Upper lobe of left lung (tissue), 6 donors: ENCODE data around the gene SOX2. TPM values are rescaled to one million over a fixed set of nuclear protein-coding genes. Genes with fewer than 3 reads are reported as not detected.

Experiments
- ATAC-seq, 2 donors: fragments of 200-7000 bp; cut with Tn5 transposase; one replicate each; pipeline ENCODE4 v1.9.1; 2022; ENCODE audit warnings: mild to moderate bottlenecking in 2 of 2, moderate library complexity in 2 of 2; ENCODE audit not compliant: low FRiP score in 2 of 2
- DNase-seq, 2 donors: peaks; one replicate each; pipeline ENCODE4 v3.0.0-alpha.2; 2019 to 2020
- H3K27ac ChIP-seq, 4 donors: fragments of 200-600 bp; sonication (generic); one replicate each; pipeline ENCODE4 v1.5.1; 2016 to 2019
- H3K27me3 ChIP-seq, 4 donors: fragments of 200-600 bp; sonication (generic); one replicate each; pipeline ENCODE4 v1.5.1; 2017 to 2019
- H3K36me3 ChIP-seq, 4 donors: fragments of 200-600 bp; sonication (generic); one replicate each; pipeline ENCODE4 v1.5.1; 2016 to 2019
- H3K4me1 ChIP-seq, 4 donors: fragments of 200-600 bp; sonication (generic); one replicate each; pipeline ENCODE4 v1.5.1; 2018 to 2019
- H3K4me3 ChIP-seq, 4 donors: fragments of 200-600 bp; sonication (generic); one replicate each; pipeline ENCODE4 v1.5.1; 2017 to 2019; ENCODE audit warnings: mild to moderate bottlenecking in 2 of 4, moderate library complexity in 1 of 4
- H3K9me3 ChIP-seq, 4 donors: fragments of 200-600 bp; sonication (generic); one replicate each; pipeline ENCODE4 v1.5.1; 2018 to 2019
- EP300 ChIP-seq, 4 donors: sonication (generic); formaldehyde crosslinking; IDR thresholded peaks; one replicate each; pipeline ENCODE4 v1.5.1; 2017; ENCODE audit warnings: antibody characterized with exemption in 4 of 4, control low read depth in 2 of 4
- POLR2A ChIP-seq, 4 donors: fragments of 450-650 bp; IDR thresholded peaks; one replicate each; pipeline ENCODE4 v1.5.1; 2016 to 2017; ENCODE audit warnings: antibody characterized with exemption in 4 of 4, mild to moderate bottlenecking in 2 of 4
- POLR2AphosphoS5 ChIP-seq, 2 donors: sonication (generic); formaldehyde crosslinking; IDR thresholded peaks; one replicate each; pipeline ENCODE4 v1.5.1; 2017; ENCODE audit warnings: antibody characterized with exemption in 2 of 2
- WGBS, 2 donors: methylation state at CpG; one replicate each; pipeline ENCODE4 v1.1.5; 2017 to 2018; 5-methylcytosine and 5-hydroxymethylcytosine counted together
- total RNA-seq, 6 donors: library from RNA; depleted of rRNA in 4 of 6; stranded (reverse); fragments of >200 nt in 4 of 6; gene quantifications; one replicate each; pipeline versions ENCODE4 v1.1.0 to v1.2.1, GENCODE V29; 2016 to 2021
- TF ChIP-seq, protein P1 (sequence below), 6 experiments: fragments of 450-650 bp in 4 of 6; fragments of 200-600 bp in 2 of 6; sonication (generic) in 2 of 6; IDR thresholded peaks; one replicate each; pipeline ENCODE4 v1.5.1; 2016 to 2019; ENCODE audit warnings: antibody characterized with exemption in 6 of 6
- donor health status: DM: no; HTN: no; CAD: no; lungs with moderate emphysema.
- donor health status: DM: no; HTN: yes; CAD: no; lungs with severe emphysema.

Gene SOX2
- total RNA-seq, 6 donors from 2014 or later: 0.57 to 16.4 (median 2.8) TPM

DNA sequence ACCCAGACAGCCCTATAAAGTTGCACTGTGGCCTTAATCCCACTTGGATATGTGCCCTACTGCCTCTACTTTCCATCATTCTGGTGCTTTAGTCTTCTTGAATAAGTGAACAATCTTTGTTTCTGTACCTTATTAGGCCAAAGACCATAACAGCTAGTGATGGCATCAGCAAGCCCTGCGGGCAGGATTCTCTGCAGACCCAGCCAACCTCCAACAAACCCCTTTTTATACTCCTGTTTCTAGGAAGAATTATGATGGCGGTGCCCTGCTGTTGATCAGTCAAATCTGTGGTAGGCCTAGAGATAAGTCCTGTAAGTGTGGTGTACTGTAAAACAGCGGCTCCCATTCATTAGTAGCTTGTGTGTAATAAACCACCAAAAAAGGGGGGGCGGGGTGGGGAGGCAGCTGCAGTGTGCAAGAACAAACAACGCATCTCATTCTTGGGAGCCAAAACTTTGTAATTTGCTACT, 40.5 kb downstream of the SOX2 start:
- H3K27me3 ChIP-seq: no peaks in the 10 kb centered on the region
- no peak for ATAC-seq
- TF ChIP-seq, protein P1, sequence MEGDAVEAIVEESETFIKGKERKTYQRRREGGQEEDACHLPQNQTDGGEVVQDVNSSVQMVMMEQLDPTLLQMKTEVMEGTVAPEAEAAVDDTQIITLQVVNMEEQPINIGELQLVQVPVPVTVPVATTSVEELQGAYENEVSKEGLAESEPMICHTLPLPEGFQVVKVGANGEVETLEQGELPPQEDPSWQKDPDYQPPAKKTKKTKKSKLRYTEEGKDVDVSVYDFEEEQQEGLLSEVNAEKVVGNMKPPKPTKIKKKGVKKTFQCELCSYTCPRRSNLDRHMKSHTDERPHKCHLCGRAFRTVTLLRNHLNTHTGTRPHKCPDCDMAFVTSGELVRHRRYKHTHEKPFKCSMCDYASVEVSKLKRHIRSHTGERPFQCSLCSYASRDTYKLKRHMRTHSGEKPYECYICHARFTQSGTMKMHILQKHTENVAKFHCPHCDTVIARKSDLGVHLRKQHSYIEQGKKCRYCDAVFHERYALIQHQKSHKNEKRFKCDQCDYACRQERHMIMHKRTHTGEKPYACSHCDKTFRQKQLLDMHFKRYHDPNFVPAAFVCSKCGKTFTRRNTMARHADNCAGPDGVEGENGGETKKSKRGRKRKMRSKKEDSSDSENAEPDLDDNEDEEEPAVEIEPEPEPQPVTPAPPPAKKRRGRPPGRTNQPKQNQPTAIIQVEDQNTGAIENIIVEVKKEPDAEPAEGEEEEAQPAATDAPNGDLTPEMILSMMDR (IDR thresholded peaks at IDR 0.05): no peak
- TF ChIP-seq EP300 (IDR thresholded peaks at IDR 0.05): no peak
- no peak for TF ChIP-seq POLR2A (IDR thresholded peaks at IDR 0.05)
- TF ChIP-seq POLR2AphosphoS5 (IDR thresholded peaks at IDR 0.05): no peak
- H3K4me3 ChIP-seq: no peak overlapping the region
- H3K36me3 ChIP-seq: no peaks in the 10 kb centered on the region
- DNase-seq: no peak
- 86 to 92% methylated on average over 5 of the region's 5 CpGs for WGBS, 2 donors
- no peaks in the 10 kb centered on the region for H3K9me3 ChIP-seq
- H3K4me1 ChIP-seq: peaks cover 0 to 4% (median 0%) of the 10 kb centered on the region in 4 donors
- no peak overlapping the region for H3K27ac ChIP-seq

DNA sequence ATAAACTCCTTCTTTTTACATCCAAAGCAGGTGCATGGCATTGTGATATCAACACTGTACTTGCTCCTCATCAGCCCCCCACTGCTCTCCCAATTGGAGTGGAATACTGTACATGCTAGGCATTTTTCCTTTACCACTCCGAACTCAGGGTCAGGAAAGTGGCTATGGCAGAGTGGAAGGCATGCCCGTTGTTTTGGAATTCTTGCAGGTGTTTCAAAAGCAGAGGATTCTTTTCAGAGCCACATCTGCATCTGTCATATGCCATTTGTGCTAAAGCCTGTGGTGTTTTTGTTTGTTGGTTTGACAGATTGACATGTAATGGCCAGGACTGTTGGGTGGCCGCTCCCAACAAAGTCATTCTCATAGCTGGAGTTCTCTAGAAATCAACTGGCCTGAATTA, 41.7 kb downstream of the SOX2 start:
- WGBS, 2 donors: 61 to 71% methylated on average over 3 of the region's 3 CpGs

DNA sequence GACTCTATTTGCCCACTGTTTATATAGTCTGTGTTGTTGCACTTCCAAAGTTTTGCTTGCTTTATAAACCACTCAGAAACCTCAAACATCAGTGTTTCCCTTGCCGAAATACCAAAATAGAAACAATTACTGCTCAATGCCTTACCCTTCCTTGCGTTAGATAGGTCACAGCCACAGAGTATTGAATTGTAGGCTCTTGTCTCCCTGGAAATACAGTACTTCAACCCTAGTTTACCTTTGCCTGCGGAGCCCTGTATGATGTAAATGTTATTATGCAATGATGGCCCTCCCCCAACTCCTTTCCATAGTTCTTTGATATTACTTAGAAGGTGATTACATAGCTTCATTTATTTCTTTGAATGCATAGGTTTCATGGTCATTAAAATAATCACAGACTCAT, 44.2 kb downstream of the SOX2 start:
- no peaks in the 10 kb centered on the region for H3K27me3 ChIP-seq
- no peaks in the 10 kb centered on the region for H3K36me3 ChIP-seq
- H3K27ac ChIP-seq: no peak overlapping the region
- H3K9me3 ChIP-seq: no peaks in the 10 kb centered on the region
- ATAC-seq (no peak), DNase-seq (no peak)
- no peak overlapping the region for H3K4me3 ChIP-seq
- 24 to 52% methylated on average over 3 of the region's 3 CpGs for WGBS, 2 donors
- no peak for TF ChIP-seq EP300 (IDR thresholded peaks at IDR 0.05)
- TF ChIP-seq, protein P1 (IDR thresholded peaks at IDR 0.05): no peak
- H3K4me1 ChIP-seq: peaks cover 0 to 4% (median 0%) of the 10 kb centered on the region in 4 donors

More for the DNA sequence above, 41.7 kb downstream of the SOX2 start:
- no peak for DNase-seq
- no peak for ATAC-seq
- TF ChIP-seq EP300 (IDR thresholded peaks at IDR 0.05) (no peak), POLR2A (IDR thresholded peaks at IDR 0.05) (no peak), POLR2AphosphoS5 (IDR thresholded peaks at IDR 0.05) (no peak)
- TF ChIP-seq, protein P1 (IDR thresholded peaks at IDR 0.05): no peak
- H3K4me1 ChIP-seq: peaks cover 0 to 4% (median 0%) of the 10 kb centered on the region in 4 donors
- H3K27ac ChIP-seq: no peak overlapping the region
- no peak overlapping the region for H3K4me3 ChIP-seq
- H3K27me3 ChIP-seq: no peaks in the 10 kb centered on the region
- H3K36me3 ChIP-seq: no peaks in the 10 kb centered on the region
- no peaks in the 10 kb centered on the region for H3K9me3 ChIP-seq

DNA sequence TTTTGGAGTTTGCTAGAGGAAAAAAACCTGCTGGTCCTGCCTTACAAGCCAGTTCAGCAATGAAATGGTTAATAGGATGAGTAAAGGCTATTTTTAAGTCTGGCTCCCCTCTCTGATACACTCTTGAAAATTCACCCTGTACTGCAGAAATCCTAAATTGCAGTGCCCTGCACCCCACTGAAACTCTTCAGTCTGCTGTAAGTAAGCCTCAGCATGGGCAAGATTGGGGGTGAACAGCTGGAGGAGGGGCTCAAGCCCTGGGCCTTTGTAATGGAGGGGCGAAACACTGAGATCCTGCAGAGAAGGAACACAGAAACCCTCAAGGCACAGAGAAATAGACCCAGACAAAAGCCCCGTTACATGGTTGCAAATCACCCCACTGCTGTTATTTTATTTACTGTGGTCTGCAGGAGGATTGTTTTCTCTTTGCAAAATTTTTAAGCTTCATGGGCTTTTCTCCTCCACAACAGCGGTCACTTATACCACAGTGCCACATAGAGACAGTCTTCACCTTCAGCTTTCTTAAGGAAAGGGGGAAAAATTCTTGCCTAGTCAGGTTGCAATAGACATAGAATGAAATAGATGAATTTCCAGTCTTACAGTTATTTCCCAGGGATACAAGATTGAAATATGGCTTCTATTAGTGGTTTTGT, 45.0 kb downstream of the SOX2 start:
- no peak overlapping the region for H3K27ac ChIP-seq
- 49 to 72% methylated on average over 3 of the region's 3 CpGs for WGBS, 2 donors

More for the DNA sequence above, 45.0 kb downstream of the SOX2 start:
- TF ChIP-seq, protein P1 (IDR thresholded peaks at IDR 0.05): no peak
- TF ChIP-seq POLR2AphosphoS5 (IDR thresholded peaks at IDR 0.05) (no peak), EP300 (IDR thresholded peaks at IDR 0.05) (no peak), POLR2A (IDR thresholded peaks at IDR 0.05) (no peak)
- no peaks in the 10 kb centered on the region for H3K27me3 ChIP-seq
- no peak overlapping the region for H3K4me3 ChIP-seq
- no peaks in the 10 kb centered on the region for H3K9me3 ChIP-seq
- peaks cover 0 to 4% (median 0%) of the 10 kb centered on the region in 4 donors for H3K4me1 ChIP-seq
- no peak for DNase-seq
- no peaks in the 10 kb centered on the region for H3K36me3 ChIP-seq
- ATAC-seq: no peak
